Left colon (tissue), 2 donors: ENCODE data around the gene USP15. TPM values are rescaled to one million over a fixed set of nuclear protein-coding genes. Genes with fewer than 3 reads are reported as not detected.
A peak's percentile ranks its signal among the peaks of the same experiment; 100 is the strongest.

ENCODE experiments used
- ATAC-seq: fragments of 200-7000 bp; cut with Tn5 transposase; one replicate; pipeline ENCODE4 v1.9.1; 2020; ENCODE audit warnings: mild to moderate bottlenecking, moderate library complexity
- DNase-seq, 2 donors: peaks; one replicate each; pipeline ENCODE4 v3.0.0-alpha.2; 2020
- intact Hi-C, 2 donors: fragments of 100-400 bp; cut with DNase I in 1 of 2; cut with micrococcal nuclease in 1 of 2; formaldehyde crosslinking; loops; one replicate each; pipeline versions ENCODE4 v1.11.2 to v1.14.0; 2022; cut with DNase I, micrococcal nuclease
- total RNA-seq, 2 donors: library from RNA; stranded (reverse); fragmentation: NEBNext Ultra II Directional; extraction: Animal tissue kit (Norgen Biotek cat#: 25700); gene quantifications; one replicate each; pipeline ENCODE4 v1.2.1, GENCODE V29; 2021
- donor health status: DM: no; HTN: no; CAD: no.
- donor health status: DM: yes; HTN: yes; CAD: no.

Gene USP15
- total RNA-seq, 2 donors from 2014 or later = 55.3 to 61.2 TPM

GRCh38 chr12:62272936-62273552 is 12.8 kb downstream of the USP15 start:
- intact Hi-C loops = no loop called here
- ATAC-seq = peak; percentile 35

DNA sequence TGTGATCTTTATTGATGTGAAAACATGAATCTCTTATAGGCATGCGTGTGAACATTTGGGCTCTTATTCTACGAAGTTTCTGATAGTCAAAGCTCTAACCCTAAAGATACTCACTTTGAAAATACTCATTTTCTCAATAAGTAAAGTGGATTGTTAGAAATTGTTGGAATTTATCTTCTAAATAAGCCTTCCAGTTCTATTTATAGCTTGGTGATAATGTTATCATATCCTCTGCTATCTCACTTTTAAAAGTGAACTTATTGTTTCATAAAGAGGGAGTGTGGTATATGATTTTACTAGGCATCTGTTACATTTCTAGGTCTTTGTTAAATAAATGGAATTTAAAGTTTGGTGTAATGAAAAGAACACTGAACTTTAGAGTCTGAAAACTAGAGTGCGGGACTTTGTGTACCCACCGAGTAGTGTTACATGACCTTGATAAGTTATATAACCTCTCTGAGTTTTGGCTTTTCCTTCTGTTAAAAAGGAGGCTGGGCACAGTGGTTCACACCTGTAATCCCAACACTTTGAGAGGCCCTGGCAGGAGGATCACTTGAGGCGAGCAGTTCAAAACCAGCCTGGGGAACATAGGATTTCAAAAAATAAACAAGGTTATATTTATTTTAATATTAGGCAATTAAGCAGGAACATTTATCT is 13.6 kb downstream of the USP15 start:
- no peak for DNase-seq
- no peak for ATAC-seq
- intact Hi-C loops = no loop called here

More at GRCh38 chr12:62272936-62273552, 12.8 kb downstream of the USP15 start:
- DNase-seq = no peak

DNA sequence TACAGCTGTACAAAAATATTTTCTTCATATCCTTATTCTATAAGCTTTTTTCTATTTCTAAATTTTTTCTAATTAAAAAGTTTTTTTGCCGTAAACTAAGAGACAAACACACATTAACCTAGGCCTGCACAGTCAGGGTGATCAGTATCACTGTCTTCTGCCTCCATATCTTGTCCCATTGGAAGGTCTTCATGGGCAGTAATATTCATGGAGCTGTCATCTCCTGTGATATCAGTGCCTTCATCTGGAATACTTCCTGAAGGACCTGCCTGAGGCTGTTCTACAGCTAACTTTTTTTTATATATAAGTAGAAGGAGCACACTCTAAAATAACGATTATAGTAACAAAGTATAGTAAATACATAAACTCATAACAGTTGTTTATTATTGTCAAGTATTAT is 17.8 kb downstream of the USP15 start:
- DNase-seq = no peak

DNA sequence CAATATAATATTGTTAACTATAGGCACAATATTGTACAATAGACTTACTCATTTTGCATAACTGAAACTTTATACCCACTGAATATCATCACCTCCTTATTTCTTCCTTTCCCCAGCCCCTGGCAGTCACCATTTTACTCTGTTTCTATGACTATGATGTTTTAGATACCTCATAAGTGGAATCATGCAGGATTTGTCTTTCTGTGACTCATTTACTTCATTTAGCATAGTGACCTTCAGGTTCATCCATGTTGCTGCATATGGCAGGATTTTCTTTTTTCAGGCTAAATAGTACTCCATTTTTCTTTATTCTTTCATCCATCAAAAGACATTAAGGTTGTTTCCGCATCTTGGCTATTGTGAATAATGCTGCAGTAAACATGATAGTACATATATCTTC is 18.9 kb downstream of the USP15 start:
- intact Hi-C loops = no loop called here
- DNase-seq (no peak), ATAC-seq (no peak)

More for the DNA sequence above, 17.8 kb downstream of the USP15 start:
- no peak for ATAC-seq
- intact Hi-C loops = no loop called here

- no peak for DNase-seq
- ATAC-seq = no peak
- intact Hi-C loops = no loop called here
Observed at GRCh38 chr12:62279961-62280360, 19.8 kb downstream of the USP15 start.

GRCh38 chr12:62282057-62282774 is 22.0 kb downstream of the USP15 start:
- no peak for ATAC-seq
- DNase-seq = no peak
- intact Hi-C loops = no loop called here

GRCh38 chr12:62284749-62285148 is 24.5 kb downstream of the USP15 start:
- intact Hi-C loops = no loop called here
- DNase-seq (no peak), ATAC-seq (no peak)

- DNase-seq (no peak), ATAC-seq (no peak)
- intact Hi-C loops = no loop called here
Observed at GRCh38 chr12:62285284-62285683, 25.1 kb downstream of the USP15 start.

GRCh38 chr12:62288328-62288727 is 28.1 kb downstream of the USP15 start:
- intact Hi-C loops = no loop called here
- DNase-seq (no peak), ATAC-seq (no peak)

DNA sequence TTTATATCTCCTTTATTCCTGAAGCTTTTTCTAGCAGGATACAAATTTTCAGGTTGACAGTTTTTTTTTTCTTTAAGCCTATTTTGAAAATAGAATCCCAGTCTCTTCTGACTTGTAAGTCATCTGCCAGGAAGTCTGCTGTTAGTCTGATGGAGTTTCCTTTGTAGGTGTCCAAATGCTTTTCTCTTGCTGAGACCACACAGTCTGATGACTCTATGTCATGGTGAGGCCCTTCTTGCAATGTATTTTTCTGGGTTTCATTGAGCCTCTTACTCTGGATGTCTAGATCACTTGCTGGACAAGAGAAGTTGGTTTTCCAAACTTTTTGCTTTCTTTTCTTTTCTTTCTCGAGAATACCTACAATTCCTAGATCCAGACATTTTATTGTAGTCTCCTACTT is 30.6 kb downstream of the USP15 start:
- no peak for DNase-seq
- intact Hi-C loops = no loop called here
- ATAC-seq = no peak

GRCh38 chr12:62291864-62292760 is 31.9 kb downstream of the USP15 start:
- no peak for ATAC-seq
- intact Hi-C loops = no loop called here
- DNase-seq = no peak

- DNase-seq (no peak), ATAC-seq (no peak)
- intact Hi-C loops = no loop called here
Observed at GRCh38 chr12:62292761-62293344, 32.6 kb downstream of the USP15 start.

DNA sequence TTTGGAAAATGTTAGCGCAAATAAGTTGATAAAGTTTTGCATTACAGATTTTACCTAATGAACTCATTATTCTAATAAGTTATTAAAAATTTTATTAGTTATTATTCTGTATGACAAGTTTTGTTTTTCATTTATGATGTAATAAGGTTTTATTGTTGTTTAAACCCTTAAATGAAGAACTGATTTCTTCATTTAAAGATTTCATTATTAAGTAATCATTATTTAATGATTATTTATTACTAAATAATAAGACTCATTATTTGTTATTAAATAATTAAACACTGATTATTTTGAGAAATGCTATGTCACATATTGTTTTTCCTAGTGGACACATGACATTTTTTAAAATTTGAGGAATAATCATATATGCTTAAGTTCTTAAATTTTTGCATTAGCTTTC is 34.2 kb downstream of the USP15 start:
- ATAC-seq (no peak), DNase-seq (no peak)
- intact Hi-C loops = no loop called here

- no peak for DNase-seq
- no peak for ATAC-seq
- intact Hi-C loops = no loop called here
Observed at GRCh38 chr12:62296001-62296400, 35.8 kb downstream of the USP15 start.

GRCh38 chr12:62297321-62297720 is 37.1 kb downstream of the USP15 start:
- intact Hi-C loops = no loop called here
- no peak for DNase-seq
- ATAC-seq = no peak

DNA sequence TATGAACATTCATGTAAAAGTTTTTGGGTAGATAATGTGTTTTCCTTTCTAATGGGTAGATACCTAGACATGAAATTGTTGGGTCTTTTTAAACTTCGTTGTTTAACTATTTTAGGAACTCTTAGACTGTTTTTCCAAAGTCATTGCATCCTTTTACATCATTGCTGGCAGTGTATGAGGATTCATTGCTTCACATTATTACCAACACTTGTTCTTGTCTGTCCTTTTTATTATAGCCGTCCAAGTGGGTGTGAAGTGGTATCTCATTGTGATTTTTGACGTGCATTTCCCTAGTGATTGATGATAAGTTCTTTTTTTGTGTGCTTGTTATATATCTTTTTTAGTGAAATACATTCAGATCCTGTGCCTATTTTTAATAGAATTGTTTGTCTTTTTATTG is 39.4 kb downstream of the USP15 start:
- intact Hi-C loops = no loop called here

DNA sequence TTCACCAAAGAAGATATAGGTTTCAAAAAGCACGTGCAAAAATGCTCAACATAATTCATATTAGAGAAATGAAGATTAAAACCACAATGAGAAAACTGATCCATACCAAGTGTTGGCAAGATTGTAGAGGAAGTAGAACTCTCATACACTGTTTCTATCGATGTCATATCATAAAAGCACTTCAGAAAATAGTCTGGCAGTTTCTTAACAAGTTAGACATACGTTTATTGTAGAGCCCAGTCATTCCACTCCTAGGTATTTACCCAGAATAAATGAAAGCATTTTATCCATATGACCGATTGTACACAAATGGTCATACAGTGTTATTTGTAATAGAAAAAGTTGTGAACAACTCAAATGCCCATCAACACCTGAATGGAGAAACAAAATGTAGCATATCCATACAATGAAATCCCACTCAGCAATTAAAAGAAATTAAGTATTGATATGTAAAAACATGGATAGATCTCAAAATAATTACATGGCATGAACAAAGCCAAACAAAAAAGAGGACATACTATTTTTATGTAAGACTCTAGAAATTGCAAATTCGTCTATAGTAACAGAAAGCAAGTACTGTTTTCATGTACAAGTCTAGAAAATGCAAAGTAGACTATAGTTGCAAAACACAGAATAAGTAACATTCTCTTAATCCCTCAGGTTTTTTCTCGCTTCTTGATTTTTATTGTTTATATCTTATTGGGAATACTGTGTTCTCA is 41.0 kb downstream of the USP15 start:
- intact Hi-C loops = no loop called here
- no peak for ATAC-seq

More for the DNA sequence above, 39.4 kb downstream of the USP15 start:
- DNase-seq (no peak), ATAC-seq (no peak)

GRCh38 chr12:62301799-62302133 is 41.6 kb downstream of the USP15 start:
- DNase-seq = no peak
- intact Hi-C loops = no loop called here
- ATAC-seq = no peak

More for the DNA sequence above, 41.0 kb downstream of the USP15 start:
- no peak for DNase-seq
